BLaER1 treated with 17β-estradiol and CSF1 and Interleukin-3, amounts not matched to agents 10 nM and 100 nM (cell line): ENCODE measurements around the gene MYADM.
A peak's percentile ranks its signal among the peaks of the same experiment; 100 is the strongest.
"Not testable (repeated sequence)": the region's sequence is repeated elsewhere in the genome, so short reads cannot be mapped to it uniquely, and the experiment has no call there.

Source experiments
- H3K27ac ChIP-seq, 11 experiments: shearing (Covaris generic); formaldehyde crosslinking; 2 replicates each; pipeline ENCODE4 v1.8.1; 2022
- H3K27me3 ChIP-seq, 11 experiments: shearing (Covaris generic); formaldehyde crosslinking; 2 replicates each; pipeline ENCODE4 v1.8.1; 2022
- H3K36me3 ChIP-seq, 11 experiments: shearing (Covaris generic); formaldehyde crosslinking; 2 replicates each; pipeline ENCODE4 v1.8.1; 2022
- H3K4me1 ChIP-seq, 10 experiments: shearing (Covaris generic); formaldehyde crosslinking; 2 replicates each; pipeline ENCODE4 v1.8.1; 2022
- H3K4me2 ChIP-seq, 11 experiments: shearing (Covaris generic); formaldehyde crosslinking; 2 replicates each; pipeline ENCODE4 v1.8.1; 2022
- H3K4me3 ChIP-seq, 10 experiments: shearing (Covaris generic); formaldehyde crosslinking; 2 replicates each; pipeline ENCODE4 v1.8.1; 2022
- H3K9ac ChIP-seq, 11 experiments: shearing (Covaris generic); formaldehyde crosslinking; 2 replicates each; pipeline ENCODE4 v1.8.1; 2022
- H3K9me3 ChIP-seq, 11 experiments: shearing (Covaris generic); formaldehyde crosslinking; replicated peaks in 1 of 11; 2 replicates each; pipeline ENCODE4 v1.8.1; 2022
- H4K20me1 ChIP-seq, 11 experiments: shearing (Covaris generic); formaldehyde crosslinking; 2 replicates each; pipeline ENCODE4 v1.8.1; 2022
- Cebpa-rat ChIP-seq, 11 experiments: shearing (Covaris generic); IDR thresholded peaks; 2 replicates each; pipeline ENCODE4 v1.8.1; 2022

The MYADM gene

DNA sequence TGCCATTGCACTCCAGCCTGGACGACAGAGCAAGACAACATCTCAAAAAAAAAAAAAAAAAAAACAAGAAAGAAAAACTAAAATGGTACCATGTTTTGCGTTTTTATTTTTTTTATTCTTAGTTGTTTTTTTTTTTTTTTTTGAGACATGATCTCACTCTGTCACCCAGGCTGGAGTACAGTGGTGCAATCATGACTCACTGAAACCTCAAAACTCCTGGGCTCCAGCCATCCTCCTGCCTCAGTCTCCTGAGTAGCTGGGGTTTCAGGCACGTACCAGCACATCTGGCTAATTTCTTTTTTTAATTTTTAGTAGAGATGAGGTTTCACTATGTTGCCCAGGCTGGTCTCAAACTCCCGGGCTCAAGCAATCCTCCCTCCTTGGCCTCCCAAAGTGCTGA, 26.8 kb upstream of the MYADM start:
- not testable (repeated sequence) for H3K36me3 ChIP-seq, H3K9me3 ChIP-seq, H4K20me1 ChIP-seq, H3K27me3 ChIP-seq, H3K4me3 ChIP-seq
- peaks cover 13 to 81% (median 67%) of the 10 kb centered on the region in 10 experiments for H3K4me1 ChIP-seq
- peak overlapping the region in 10 of 11 experiments; percentile 67 to 88 (median 78); a peak in 20 of 22 replicates for H3K27ac ChIP-seq
- peak in 9 of 11 experiments; percentile 21 to 81 (median 60); a peak in 11 of 22 replicates for TF ChIP-seq Cebpa-rat (IDR thresholded peaks at IDR 0.05)
- H3K4me2 ChIP-seq = peak overlapping the region in 10 of 11 experiments; percentile 42 to 84 (median 66); a peak in 19 of 22 replicates
- H3K9ac ChIP-seq = peak overlapping the region in 10 of 11 experiments; percentile 44 to 74 (median 64); a peak in 18 of 22 replicates

GRCh38 chr19:53844849-53845246, 22.8 kb upstream of the MYADM start:
- H3K36me3 ChIP-seq = no peaks in the 10 kb centered on the region
- H3K4me2 ChIP-seq = peak overlapping the region in 7 of 11 experiments; percentile 45 to 84 (median 66); a peak in 14 of 22 replicates
- TF ChIP-seq Cebpa-rat (IDR thresholded peaks at IDR 0.05) = peak in 8 of 11 experiments; percentile 27 to 75 (median 50); a peak in 7 of 22 replicates
- peaks cover 0 to 6% (median 0%) of the 10 kb centered on the region in 11 experiments; a peak in 3 of 22 replicates for H3K9me3 ChIP-seq
- H3K9ac ChIP-seq = no peak overlapping the region; a peak in 1 of 22 replicates
- H3K4me1 ChIP-seq = peaks cover 22 to 99% (median 92%) of the 10 kb centered on the region in 10 experiments
- H3K27ac ChIP-seq = peak overlapping the region in 5 of 11 experiments; percentile 6 to 88 (median 77); a peak in 8 of 22 replicates
- no peak overlapping the region for H3K4me3 ChIP-seq
- H4K20me1 ChIP-seq = no peaks in the 10 kb centered on the region
- H3K27me3 ChIP-seq = no peaks in the 10 kb centered on the region

GRCh38 chr19:53847555-53847954, 20.1 kb upstream of the MYADM start:
- Histone ChIP-seq H3K4me2 (peak overlapping the region in 8 of 11 experiments; percentile 19 to 90 (median 74); a peak in 14 of 22 replicates), H3K4me3 (no peak overlapping the region), H3K27me3 (no peaks in the 10 kb centered on the region), H3K9me3 (peaks cover 0 to 6% (median 0%) of the 10 kb centered on the region in 11 experiments; a peak in 3 of 22 replicates), H3K27ac (peak overlapping the region in 9 of 11 experiments; percentile 11 to 88 (median 84); a peak in 16 of 22 replicates), H4K20me1 (no peaks in the 10 kb centered on the region), H3K4me1 (peaks cover 28 to 100% (median 93%) of the 10 kb centered on the region in 10 experiments), H3K36me3 (no peaks in the 10 kb centered on the region), H3K9ac (peak overlapping the region in 7 of 11 experiments; percentile 10 to 75 (median 28); a peak in 5 of 22 replicates)
- no peak for TF ChIP-seq Cebpa-rat (IDR thresholded peaks at IDR 0.05)

GRCh38 chr19:53849237-53849676, 18.4 kb upstream of the MYADM start:
- Histone ChIP-seq H3K4me3 (peak overlapping the region in 2 of 10 experiments; percentile 15 to 43; a peak in 4 of 20 replicates), H3K4me2 (peak overlapping the region; percentile 54 to 90 (median 70)), H3K36me3 (no peaks in the 10 kb centered on the region), H4K20me1 (no peaks in the 10 kb centered on the region), H3K4me1 (peaks cover 43 to 100% (median 94%) of the 10 kb centered on the region in 10 experiments), H3K27me3 (no peaks in the 10 kb centered on the region), H3K9ac (peak overlapping the region in 10 of 11 experiments; percentile 12 to 75 (median 62); a peak in 15 of 22 replicates), H3K27ac (peak overlapping the region; percentile 26 to 88 (median 84); a peak in 21 of 22 replicates), H3K9me3 (peaks cover 0 to 6% (median 0%) of the 10 kb centered on the region in 11 experiments; a peak in 3 of 22 replicates)
- TF ChIP-seq Cebpa-rat (IDR thresholded peaks at IDR 0.05) = peak in 9 of 11 experiments; percentile 31 to 65 (median 50); a peak in 8 of 22 replicates

- H3K4me2 ChIP-seq = peak overlapping the region; percentile 50 to 88 (median 72)
- no peaks in the 10 kb centered on the region for H3K36me3 ChIP-seq
- no peaks in the 10 kb centered on the region for H3K27me3 ChIP-seq
- TF ChIP-seq Cebpa-rat (IDR thresholded peaks at IDR 0.05) = no peak
- no peak overlapping the region for H3K4me3 ChIP-seq
- peaks cover 0 to 6% (median 0%) of the 10 kb centered on the region in 11 experiments; a peak in 3 of 22 replicates for H3K9me3 ChIP-seq
- peak overlapping the region in 10 of 11 experiments; percentile 13 to 88 (median 84); a peak in 20 of 22 replicates for H3K27ac ChIP-seq
- H3K4me1 ChIP-seq = peaks cover 46 to 66% (median 58%) of the 10 kb centered on the region in 10 experiments
- H4K20me1 ChIP-seq = no peaks in the 10 kb centered on the region
- H3K9ac ChIP-seq = peak overlapping the region in 10 of 11 experiments; percentile 42 to 73 (median 60); a peak in 19 of 22 replicates
Measured at GRCh38 chr19:53853707-53854106, 14.0 kb upstream of the MYADM start.

DNA sequence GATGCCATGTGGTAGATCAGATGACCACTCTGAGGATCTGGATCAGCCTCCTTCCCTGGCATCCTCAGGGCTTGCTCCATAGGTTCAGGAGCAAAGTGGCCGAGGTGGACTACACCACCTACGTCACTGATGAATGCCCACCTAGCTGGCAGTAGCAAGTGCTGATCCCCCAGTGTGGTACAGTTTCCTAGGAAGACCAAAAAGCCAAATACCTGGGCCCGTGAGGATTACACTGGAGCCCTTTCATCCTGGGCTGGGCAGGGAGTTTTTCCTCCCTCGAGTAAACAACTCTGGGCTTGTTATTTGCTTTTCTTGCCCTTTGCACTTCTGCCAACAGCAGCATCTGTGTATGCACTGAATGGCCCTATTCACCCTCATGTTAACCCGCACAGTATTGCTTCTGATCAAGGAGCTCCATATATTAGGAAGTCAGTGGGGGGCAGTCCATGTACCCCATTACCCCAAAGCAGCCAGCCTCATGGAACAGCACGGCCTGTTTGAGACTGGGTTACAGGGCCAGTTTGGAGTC, 3.3 kb upstream of the MYADM start:
- no peaks in the 10 kb centered on the region for H3K36me3 ChIP-seq
- H3K9ac ChIP-seq = peak overlapping the region in 6 of 11 experiments; percentile 13 to 97 (median 83); a peak in 6 of 22 replicates
- H3K4me2 ChIP-seq = peak overlapping the region in 10 of 11 experiments; percentile 85 to 99 (median 96); a peak in 15 of 22 replicates
- H3K4me1 ChIP-seq = peaks cover 23 to 43% (median 31%) of the 10 kb centered on the region in 10 experiments
- H3K4me3 ChIP-seq = no peak overlapping the region
- no peak for TF ChIP-seq Cebpa-rat (IDR thresholded peaks at IDR 0.05)
- no peaks in the 10 kb centered on the region for H3K27me3 ChIP-seq
- H3K27ac ChIP-seq = peak overlapping the region in 8 of 11 experiments; percentile 85 to 100 (median 92); a peak in 14 of 22 replicates
- no peaks in the 10 kb centered on the region for H3K9me3 ChIP-seq
- peaks cover 0 to 13% (median 6%) of the 10 kb centered on the region in 11 experiments; a peak in 7 of 22 replicates for H4K20me1 ChIP-seq

GRCh38 chr19:53865523-53865917, 2.2 kb upstream of the MYADM start:
- H3K27ac ChIP-seq = peak overlapping the region; percentile 85 to 100 (median 93)
- peak overlapping the region; percentile 85 to 99 (median 97) for H3K4me2 ChIP-seq
- H4K20me1 ChIP-seq = peaks cover 0 to 16% (median 6%) of the 10 kb centered on the region in 11 experiments; a peak in 9 of 22 replicates
- no peaks in the 10 kb centered on the region for H3K36me3 ChIP-seq
- no peaks in the 10 kb centered on the region for H3K9me3 ChIP-seq
- TF ChIP-seq Cebpa-rat (IDR thresholded peaks at IDR 0.05) = no peak
- H3K4me3 ChIP-seq = peak overlapping the region; percentile 55 to 73 (median 64)
- peak overlapping the region; percentile 75 to 99 (median 87) for H3K9ac ChIP-seq
- peaks cover 23 to 43% (median 33%) of the 10 kb centered on the region in 10 experiments for H3K4me1 ChIP-seq
- no peaks in the 10 kb centered on the region for H3K27me3 ChIP-seq

- TF ChIP-seq Cebpa-rat (IDR thresholded peaks at IDR 0.05) = no peak
- H4K20me1 ChIP-seq = peaks cover 5 to 23% (median 9%) of the 10 kb centered on the region in 11 experiments; a peak in 12 of 22 replicates
- peak overlapping the region; percentile 55 to 73 (median 64) for H3K4me3 ChIP-seq
- peak overlapping the region; percentile 85 to 99 (median 97) for H3K4me2 ChIP-seq
- H3K9me3 ChIP-seq = no peaks in the 10 kb centered on the region
- peaks cover 0 to 6% (median 2%) of the 10 kb centered on the region in 11 experiments; a peak in 8 of 22 replicates for H3K36me3 ChIP-seq
- H3K4me1 ChIP-seq = peaks cover 30 to 50% (median 39%) of the 10 kb centered on the region in 10 experiments
- H3K27ac ChIP-seq = peak overlapping the region; percentile 85 to 100 (median 93)
- H3K27me3 ChIP-seq = no peaks in the 10 kb centered on the region
- H3K9ac ChIP-seq = peak overlapping the region; percentile 75 to 99 (median 87)
Measured at GRCh38 chr19:53865918-53866864, 1.5 kb upstream of the MYADM start.
